SW 1271 (cell line): ENCODE measurements around the gene APBA2.
"Not testable (repeated sequence)": the region's sequence is repeated elsewhere in the genome, so short reads cannot be mapped to it uniquely, and the experiment has no call there.

Experiments used
- DNase-seq, 2 experiments: peaks; one replicate each; lab custom pipeline; 2025; lab: John Stamatoyannopoulos, UW

The APBA2 gene

GRCh38 chr15:28885630-28886430, at the start of gene APBA2:
Gene APBA2, plus strand, starts transcription at chr15:28885974. Its CDS starts 167,911 bp downstream, at chr15:29053885.
- DNase-seq, result no peak

DNA sequence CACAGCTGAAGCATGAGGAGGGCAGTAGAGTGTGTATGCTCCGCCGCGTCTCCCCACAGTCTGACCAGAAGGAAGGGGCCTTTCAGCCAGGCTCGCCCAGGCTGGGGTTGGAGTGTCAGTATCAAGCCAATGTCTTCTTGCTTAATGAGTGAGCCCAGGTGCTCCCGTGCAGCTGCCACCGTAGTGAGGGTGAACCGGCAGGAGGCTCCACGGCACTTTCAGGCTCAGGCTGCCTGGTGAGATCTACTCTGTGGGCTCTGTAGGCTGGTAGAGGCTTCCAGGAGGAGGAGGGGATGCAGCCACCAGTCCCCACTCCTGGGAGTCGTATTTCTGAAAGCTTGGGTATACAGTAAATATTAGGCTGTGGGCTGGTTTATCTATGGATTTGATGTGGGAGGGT, 45.5 kb upstream of the APBA2 start:
- DNase-seq, result not testable (repeated sequence)

GRCh38 chr15:28842210-28842609, 43.6 kb upstream of the APBA2 start:
- not testable (repeated sequence) for DNase-seq

DNA sequence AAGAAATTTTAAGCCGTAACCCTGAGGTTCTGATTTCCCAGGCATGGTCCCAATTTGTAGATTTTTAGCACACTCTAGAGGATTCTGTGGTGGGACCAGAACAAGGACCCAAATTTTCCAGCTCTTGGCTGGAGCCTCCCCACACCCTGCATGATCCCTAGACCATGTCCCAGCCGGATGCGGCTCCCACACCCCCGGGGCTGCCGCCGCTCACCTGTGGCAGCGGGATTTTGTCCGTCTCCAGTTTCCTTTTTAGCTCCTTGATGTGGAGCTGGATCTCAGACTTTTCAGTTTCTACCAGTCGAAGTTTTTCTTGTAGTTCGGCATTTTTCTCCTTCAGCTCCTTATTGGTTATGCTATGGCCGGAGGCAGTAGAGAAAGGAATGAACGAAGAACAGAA, 42.3 kb upstream of the APBA2 start:
- not testable (repeated sequence) for DNase-seq

GRCh38 chr15:28844147-28844546, 41.6 kb upstream of the APBA2 start:
- DNase-seq, result not testable (repeated sequence)

DNA sequence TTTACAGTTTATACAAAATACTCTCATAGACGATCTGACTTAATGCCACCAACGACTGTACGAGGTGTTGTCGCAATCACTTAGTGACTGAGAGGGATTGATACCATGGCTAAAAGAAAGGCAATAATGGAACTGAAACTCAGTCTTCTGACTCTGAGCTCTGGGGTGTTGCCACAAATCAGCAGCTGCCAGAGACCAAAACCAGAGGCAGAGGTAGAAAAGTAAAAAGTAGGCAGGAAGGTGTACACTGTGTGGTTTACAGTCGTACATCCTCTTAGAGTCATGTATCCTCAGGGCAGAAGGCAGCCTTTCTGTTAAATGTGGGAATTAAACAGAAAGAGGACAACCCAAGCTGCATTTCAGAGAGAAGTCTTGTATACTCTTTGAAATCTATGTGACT, 38.5 kb upstream of the APBA2 start:
- DNase-seq, result not testable (repeated sequence)

DNA sequence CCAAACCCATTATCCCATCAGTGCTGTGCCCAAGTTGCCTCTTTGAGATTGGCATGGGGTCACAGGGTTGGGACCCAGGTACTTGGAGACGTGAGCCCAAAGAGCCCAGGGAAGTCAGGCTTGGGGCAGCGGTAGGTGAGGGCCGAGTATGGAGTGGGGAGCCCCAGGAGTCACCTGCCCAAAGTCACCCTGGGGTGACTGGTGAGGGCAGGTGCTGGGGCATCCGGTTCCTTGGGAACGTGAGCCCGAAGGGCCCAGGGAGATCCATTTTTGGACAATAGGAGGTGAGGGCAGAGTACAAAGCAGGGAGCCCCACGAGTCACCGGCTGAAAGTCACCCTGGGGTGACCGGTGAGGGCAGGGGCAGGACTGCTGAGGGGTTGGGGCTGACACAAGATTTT, 37.8 kb upstream of the APBA2 start:
- not testable (repeated sequence) for DNase-seq

DNA sequence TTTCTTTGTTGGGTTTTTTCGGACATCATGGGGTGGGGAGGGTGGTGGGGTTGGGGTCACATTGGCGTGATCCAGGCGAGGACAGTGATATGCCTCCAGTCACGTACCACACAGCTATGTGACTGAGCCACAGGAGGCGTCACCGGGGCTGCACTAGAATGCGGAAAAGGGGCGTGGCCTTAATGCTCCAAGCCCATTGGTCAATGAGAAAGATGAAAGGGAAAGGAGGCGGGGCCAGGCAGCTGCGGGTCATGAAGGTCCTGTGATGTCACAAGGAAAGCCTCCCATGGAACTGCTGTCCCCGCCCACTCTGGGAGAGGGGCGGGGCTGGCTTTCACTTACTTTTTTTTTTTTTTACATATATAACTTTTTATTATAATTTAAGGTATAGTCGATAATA, 37.3 kb upstream of the APBA2 start, which contains the start of gene GOLGA6L7:
Gene GOLGA6L7, minus strand, starts transcription at position 124 of the 400 bp plus-strand sequence. Its CDS starts 95 bp downstream, at position 29.
- DNase-seq, result not testable (repeated sequence)

DNA sequence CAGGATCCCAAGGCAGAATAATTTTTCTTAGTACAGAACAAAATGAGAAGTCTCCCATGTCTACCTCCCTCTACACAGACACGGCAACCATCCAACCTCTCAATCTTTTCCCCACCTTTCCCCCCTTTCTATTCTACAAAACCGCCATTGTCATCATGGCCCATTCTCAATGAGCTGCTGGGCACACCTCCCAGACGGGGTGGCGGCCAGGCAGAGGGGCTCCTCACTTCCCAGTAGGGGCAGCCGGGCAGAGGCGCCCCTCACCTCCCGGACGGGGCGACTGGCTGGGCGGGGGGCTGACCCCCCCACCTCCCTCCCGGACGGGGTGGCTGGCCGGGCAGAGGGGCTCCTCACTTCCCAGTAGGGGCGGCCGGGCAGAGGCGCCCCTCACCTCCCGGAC, 36.5 kb upstream of the APBA2 start:
- not testable (repeated sequence) for DNase-seq

- DNase-seq, result not testable (repeated sequence)
These were observed 36.0 kb upstream of the APBA2 start for GRCh38 chr15:28849766-28850165.

DNA sequence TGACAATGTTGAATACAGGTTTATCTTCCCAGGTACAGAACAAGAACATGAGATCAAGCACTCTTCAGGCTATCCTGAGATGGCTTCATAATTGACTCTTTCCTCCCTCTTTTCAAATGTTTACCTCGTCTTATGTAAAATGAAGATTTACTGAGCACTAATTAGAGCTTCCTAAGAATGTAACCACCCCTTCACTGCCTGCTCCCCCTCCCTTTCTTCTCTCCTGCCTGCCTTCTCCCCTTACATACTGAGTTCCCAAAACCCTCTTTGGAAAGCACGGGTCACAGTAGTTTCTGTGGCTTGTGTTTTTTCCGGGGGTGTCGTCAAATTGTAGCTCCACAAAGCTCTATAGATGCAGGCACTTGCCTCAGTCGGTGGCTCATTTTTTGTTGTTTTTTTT, 32.1 kb upstream of the APBA2 start:
- not testable (repeated sequence) for DNase-seq

- DNase-seq, result not testable (repeated sequence)
These were observed 31.2 kb upstream of the APBA2 start for GRCh38 chr15:28854578-28854977.

GRCh38 chr15:28861031-28861534, 24.7 kb upstream of the APBA2 start:
- no peak for DNase-seq

- not testable (repeated sequence) for DNase-seq
These were observed 24.0 kb upstream of the APBA2 start for GRCh38 chr15:28861589-28862293.

DNA sequence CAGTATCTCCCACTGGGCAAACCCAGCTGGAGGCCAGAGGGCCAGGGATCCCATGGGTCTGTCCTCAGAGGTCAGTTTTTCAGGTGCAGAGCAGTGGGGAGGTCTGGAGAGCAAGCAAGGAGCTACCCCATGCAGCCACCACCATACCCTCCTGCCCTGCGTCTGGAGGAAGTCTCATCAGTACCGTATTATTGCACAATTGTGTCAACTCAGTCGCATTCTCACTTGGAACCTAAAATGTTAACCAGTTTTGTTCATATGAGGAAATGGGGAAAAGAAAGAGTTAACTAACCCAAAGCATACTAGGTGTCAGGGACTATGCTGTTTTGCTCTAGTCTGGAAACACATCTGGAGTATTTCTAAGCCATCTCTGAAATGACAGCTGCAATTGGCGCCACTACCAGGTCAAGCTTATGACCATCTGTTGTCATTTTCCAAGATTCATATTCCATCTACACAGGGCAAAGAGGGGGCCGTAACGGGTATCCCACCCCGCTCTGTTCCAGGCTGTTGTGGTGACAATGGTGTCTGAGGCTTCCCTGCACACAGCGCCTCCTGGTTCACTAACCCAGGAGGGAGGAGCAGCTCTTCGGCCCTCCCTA, 16.9 kb upstream of the APBA2 start:
- no peak for DNase-seq

DNA sequence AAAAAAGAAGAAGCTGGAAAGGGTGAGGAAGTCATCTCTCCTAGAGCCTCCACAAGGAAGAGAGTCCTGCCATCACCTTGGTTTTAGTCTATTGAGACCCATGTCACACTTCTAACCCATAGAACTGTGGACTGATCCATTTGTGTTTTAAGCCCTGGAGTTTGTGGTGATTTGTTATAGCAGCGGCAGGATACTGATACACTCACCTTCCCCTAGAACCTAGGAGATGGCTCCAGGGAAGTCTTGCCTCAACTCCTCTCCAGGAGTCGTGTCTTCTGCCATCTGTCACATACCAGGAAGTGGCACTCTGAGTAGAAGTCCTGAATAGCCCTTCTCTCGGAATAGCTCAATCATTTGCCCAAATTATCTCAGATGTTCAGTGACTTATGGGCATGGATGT, 14.6 kb upstream of the APBA2 start:
- no peak for DNase-seq

DNA sequence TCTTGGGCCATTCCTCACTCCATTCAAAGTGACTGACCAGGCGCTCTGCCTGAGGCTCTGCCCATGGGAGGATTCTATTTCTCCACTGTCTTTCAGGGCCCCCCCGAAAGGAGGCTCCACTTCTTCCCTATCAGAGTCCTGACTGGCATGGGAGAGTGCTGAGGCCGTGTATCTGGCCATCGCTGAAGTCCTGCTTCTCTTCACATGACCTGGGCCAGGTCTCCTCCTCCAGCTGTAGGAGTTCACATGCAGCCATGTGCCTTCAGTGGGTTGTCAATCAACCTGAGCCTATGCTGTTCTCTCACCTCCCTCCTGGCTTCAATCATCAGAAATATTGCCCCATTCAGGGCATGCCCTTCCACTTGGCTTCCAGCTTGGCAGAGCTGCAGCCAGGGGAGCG, 12.8 kb upstream of the APBA2 start:
- DNase-seq, result no peak

DNA sequence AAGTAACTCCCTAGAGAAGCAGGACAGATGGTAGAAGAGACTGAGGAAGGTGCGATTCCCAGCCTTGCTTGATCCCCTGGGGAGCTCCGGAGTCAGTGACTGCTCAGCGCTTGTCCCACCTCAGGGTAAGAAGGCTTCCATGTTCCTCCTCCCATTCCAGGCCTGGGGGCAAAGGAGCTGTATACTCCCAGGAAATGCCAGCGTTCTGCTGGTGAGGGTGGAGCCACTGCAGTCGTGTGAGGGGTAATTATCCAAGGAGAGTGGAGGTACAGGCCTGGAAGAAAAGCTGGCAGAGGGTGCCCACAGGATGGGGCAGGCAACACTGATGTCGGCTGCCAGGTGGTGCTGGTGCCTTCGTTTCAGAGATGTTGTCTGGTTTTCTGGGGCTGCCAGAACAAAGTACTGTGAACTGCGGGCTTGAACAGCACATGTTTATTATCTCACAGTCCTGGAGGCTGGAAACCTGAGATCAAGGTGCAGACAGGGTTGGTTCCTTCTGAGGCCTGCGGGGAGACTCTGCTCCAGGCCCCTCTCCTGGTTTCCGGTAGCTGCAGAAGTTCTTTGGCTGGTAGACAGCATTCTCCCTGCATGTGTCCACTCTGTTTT, 12.1 kb upstream of the APBA2 start:
- DNase-seq, result no peak

DNA sequence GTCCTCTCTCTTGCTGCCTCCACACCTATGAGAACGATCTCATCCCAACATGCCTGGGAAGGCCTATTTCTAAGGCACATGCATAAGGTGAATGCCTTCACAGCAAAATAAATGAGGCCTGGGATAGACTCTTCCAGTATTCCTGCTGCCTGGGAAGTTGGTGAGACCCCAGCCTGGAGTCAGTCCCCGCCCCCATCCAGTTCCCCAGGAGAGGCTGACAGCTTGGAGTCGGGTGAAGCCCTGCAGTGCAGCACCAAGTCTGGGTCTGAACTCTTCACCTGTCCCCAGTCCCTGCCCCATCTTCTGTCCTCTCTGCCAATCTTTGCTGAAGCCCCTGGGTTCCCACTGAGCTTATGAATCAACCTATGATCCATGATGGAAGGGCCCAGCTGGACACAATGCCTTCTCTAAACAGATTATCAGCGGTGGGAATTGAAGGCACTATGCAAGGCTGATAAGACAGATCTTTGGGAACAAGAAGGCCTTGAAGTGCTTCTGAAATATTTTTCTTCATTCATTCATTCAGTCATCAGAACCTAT, 10.2 kb upstream of the APBA2 start:
- no peak for DNase-seq

DNA sequence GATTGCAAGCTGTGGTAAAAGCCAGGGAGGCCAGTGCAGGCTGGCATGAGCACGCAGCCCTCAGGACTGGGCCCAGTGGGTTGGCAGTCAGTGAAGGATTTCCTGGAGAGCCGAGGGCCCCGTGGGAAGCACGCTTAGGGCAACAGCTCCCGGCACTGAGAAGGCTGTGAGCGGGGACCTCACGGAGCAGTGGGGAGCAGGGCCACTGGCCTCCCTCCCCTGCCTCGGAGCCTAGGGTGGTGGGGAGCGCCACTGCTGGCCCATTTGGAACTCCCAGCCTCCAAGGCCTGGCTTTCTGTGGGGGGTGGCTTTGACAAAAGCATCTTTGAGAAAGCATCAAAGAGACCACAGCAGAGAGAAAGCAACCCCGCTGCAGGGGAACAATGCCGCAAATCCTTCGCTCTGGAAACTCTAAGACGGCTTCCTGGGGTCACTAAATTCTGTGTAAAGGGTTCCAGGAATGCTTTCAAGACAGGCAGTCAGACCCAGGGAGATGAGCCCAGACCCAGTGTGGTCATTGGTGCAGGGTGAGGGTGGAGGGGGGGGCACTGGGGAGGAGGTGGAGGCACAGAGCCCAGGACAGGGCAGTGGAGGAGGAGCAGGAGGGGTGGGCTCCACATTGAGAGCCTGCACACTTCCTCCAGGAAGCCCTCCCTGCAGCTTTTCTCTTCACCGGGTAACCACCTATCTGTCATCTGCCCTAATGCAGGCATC, 9.5 kb upstream of the APBA2 start:
- no peak for DNase-seq

DNA sequence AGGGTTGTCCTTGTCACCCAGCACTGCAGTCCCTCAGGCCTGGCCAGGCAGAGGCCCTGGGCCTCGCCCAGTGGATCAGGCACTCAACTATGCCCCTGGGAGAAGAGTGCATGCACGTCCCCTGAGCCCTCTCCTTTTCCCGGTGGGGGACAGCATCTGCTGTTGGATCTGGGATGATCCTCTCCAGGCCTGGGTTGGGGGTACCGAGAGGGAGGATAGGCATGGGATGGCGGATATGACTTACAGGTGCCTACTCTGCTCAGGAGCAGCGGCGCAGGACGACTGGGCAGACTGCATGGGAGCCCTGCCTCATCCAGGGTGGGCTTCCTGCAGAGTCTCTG, 9.0 kb upstream of the APBA2 start:
- no peak for DNase-seq
